K562 (cell line): Measurements from ENCODE around the gene PI4KA. TPM values are rescaled to one million over a fixed set of nuclear protein-coding genes. Genes with fewer than 3 reads are reported as not detected.

Experiments
- ATAC-seq: fragments of 200-7000 bp; cut with Tn5 transposase; 3 replicates; pipeline ENCODE4 v1.9.1; 2020; ENCODE audit warnings: moderate library complexity
- BruUV-seq: library from RNA; stranded (reverse); fragments of 400-500 nt; replicated peaks from 2 replicates; lab custom pipeline; 2021; lab: Mats Ljungman, UMichigan
- CTCF ChIA-PET: fragments of 300-600 bp; formaldehyde crosslinking; extraction: SDS; loops from one replicate; lab custom pipeline; 2021; ENCODE audit warnings: low intra/inter-chr PET ratio; lab: Yijun Ruan, JAX
- POLR2A ChIA-PET: fragments of 300-600, 350-650 bp; sonication (Branson Sonifier 250); formaldehyde crosslinking; extraction: SDS; loops from one replicate; lab custom pipeline; 2021; ENCODE audit warnings: antibody characterized with exemption, inconsistent platforms; lab: Yijun Ruan, JAX
- DNase-seq, 4 experiments: peaks; one replicate each; pipeline versions ENCODE4 v3.0.0 to v3.0.0-alpha.2; 2011 to 2018; ENCODE audit warnings: low spot score in 3 of 4, mixed read lengths in 3 of 4; ENCODE audit errors: extremely low read depth in 1 of 4
- FAIRE-seq: peaks from 2 replicates; lab custom pipeline; 2011; peaks lifted over from hg19 to GRCh38; lab: Jason Lieb, UNC
- H2AFZ ChIP-seq: 2 replicates; pipeline ENCODE4 v1.6.0; 2011; ENCODE audit warnings: low read depth, low read length, control low read depth, inconsistent platforms
- H3K27ac ChIP-seq: fragments of 200-600 bp; 3 replicates; pipeline ENCODE4 v1.8.0; 2011; ENCODE audit warnings: low read depth, mild to moderate bottlenecking, control low read depth, inconsistent platforms, low read length, moderate library complexity, mixed read lengths; ENCODE audit errors: extremely low read depth
- H3K27me3 ChIP-seq, 2 experiments: fragments of 300-600 bp in 1 of 2; 2 replicates in 1 of 2; 3 replicates in 1 of 2; pipeline versions ENCODE4 v1.6.0 to v1.8.0; 2011; ENCODE audit warnings: inconsistent platforms in 2 of 2, low read length in 2 of 2, mild to moderate bottlenecking in 1 of 2, mixed read lengths in 1 of 2, moderate library complexity in 1 of 2; ENCODE audit not compliant: control insufficient read depth in 2 of 2, insufficient read depth in 2 of 2
- H3K36me3 ChIP-seq: fragments of 300-600 bp; 3 replicates; pipeline ENCODE4 v1.8.0; 2011; ENCODE audit warnings: mild to moderate bottlenecking, low read length, inconsistent platforms; ENCODE audit not compliant: control insufficient read depth, insufficient read depth
- H3K4me1 ChIP-seq, 2 experiments: fragments of 200-600 bp in 1 of 2; replicated peaks in 1 of 2; 2 replicates in 1 of 2; 3 replicates in 1 of 2; pipeline versions ENCODE4 v1.5.1 to v1.8.0; 2011; ENCODE audit warnings: inconsistent platforms in 2 of 2, low read length in 2 of 2, mild to moderate bottlenecking in 1 of 2, mixed read lengths in 1 of 2, moderate library complexity in 1 of 2; ENCODE audit not compliant: control insufficient read depth in 2 of 2, insufficient read depth in 2 of 2
- H3K4me2 ChIP-seq: 2 replicates; pipeline ENCODE4 v1.6.1; 2011; ENCODE audit warnings: low read length, control low read depth, inconsistent platforms, mixed read lengths; ENCODE audit not compliant: insufficient read depth
- H3K4me3 ChIP-seq: fragments of 200-600 bp; sonication (generic), shearing (Covaris generic); 2 replicates; pipeline ENCODE4 v1.5.1; 2016; ENCODE audit warnings: control low read depth, inconsistent platforms
- H3K79me2 ChIP-seq: fragments of 200-600 bp; 3 replicates; pipeline ENCODE4 v1.8.0; 2011; ENCODE audit warnings: low read length, inconsistent platforms; ENCODE audit not compliant: control insufficient read depth, insufficient read depth
- H3K9ac ChIP-seq, 2 experiments: 2 replicates each; pipeline versions ENCODE4 v1.6.0 to v1.6.1; 2011; ENCODE audit warnings: low read depth in 2 of 2, low read length in 2 of 2, control low read depth in 1 of 2, inconsistent platforms in 1 of 2, mild to moderate bottlenecking in 1 of 2, mixed read lengths in 1 of 2; ENCODE audit not compliant: insufficient read depth in 1 of 2
- H3K9me1 ChIP-seq: one replicate; pipeline ENCODE4 v1.6.0; 2011; ENCODE audit warnings: inconsistent platforms, mild to moderate bottlenecking, low read length, moderate library complexity; ENCODE audit not compliant: control insufficient read depth, insufficient read depth
- H3K9me3 ChIP-seq: replicated peaks from 2 replicates; pipeline ENCODE4 v1.5.1; 2011; ENCODE audit warnings: low read depth, low read length, inconsistent platforms; ENCODE audit not compliant: control insufficient read depth, insufficient read depth
- H4K20me1 ChIP-seq: replicated peaks from 2 replicates; pipeline ENCODE4 v1.6.1; 2011; ENCODE audit warnings: low read length, inconsistent platforms, mixed read lengths; ENCODE audit not compliant: control insufficient read depth, insufficient read depth
- GATA2 ChIP-seq: sonication (generic); formaldehyde crosslinking; IDR thresholded peaks from 2 replicates; pipeline ENCODE4 v1.4.0; 2020; ENCODE audit warnings: mild to moderate bottlenecking, missing genetic modification reagents
- GTF2F1 ChIP-seq: IDR thresholded peaks from 2 replicates; pipeline ENCODE4 v1.6.1; 2011; ENCODE audit warnings: low read depth, low read length, improper control_type of control experiment
- HNRNPK ChIP-seq: fragments of 200-400 bp; formaldehyde crosslinking; IDR thresholded peaks from one replicate; pipeline ENCODE4 v1.6.1; 2018; ENCODE audit warnings: mild to moderate bottlenecking, low read depth, low read length; ENCODE audit not compliant: poor library complexity, severe bottlenecking
- HOMEZ ChIP-seq: fragments of 250-450 bp; sonication (Bioruptor Pico); IDR thresholded peaks from 2 replicates; pipeline ENCODE4 v1.4.0; 2020; ENCODE audit warnings: mild to moderate bottlenecking, moderate library complexity
- IRF1 ChIP-seq: sonication (generic); formaldehyde crosslinking; IDR thresholded peaks from 2 replicates; pipeline ENCODE4 v1.8.0; 2022; ENCODE audit warnings: missing genetic modification reagents, mild to moderate bottlenecking, borderline replicate concordance
- MCM5 ChIP-seq: fragments of 450-650 bp; IDR thresholded peaks from 2 replicates; pipeline ENCODE4 v1.6.1; 2016; ENCODE audit warnings: low read depth
- MIER1 ChIP-seq: fragments of 450-650 bp; IDR thresholded peaks from 2 replicates; pipeline ENCODE4 v1.6.1; 2016; ENCODE audit warnings: antibody characterized with exemption, mild to moderate bottlenecking, low read depth
- NCOA2 ChIP-seq, 2 experiments: fragments of 450-650 bp; IDR thresholded peaks; 2 replicates each; pipeline ENCODE4 v1.6.1; 2018; ENCODE audit warnings: mild to moderate bottlenecking in 2 of 2, moderate library complexity in 1 of 2; ENCODE audit not compliant: partially characterized antibody in 2 of 2
- NONO ChIP-seq, 2 experiments: fragments of 200-400 bp in 1 of 2; fragments of 450-650 bp in 1 of 2; formaldehyde crosslinking in 1 of 2; IDR thresholded peaks; 2 replicates each; pipeline ENCODE4 v1.6.1; 2017; ENCODE audit warnings: low read depth in 2 of 2, mild to moderate bottlenecking in 2 of 2, moderate library complexity in 2 of 2, low read length in 1 of 2
- NRF1 ChIP-seq, 2 experiments: fragments of 450-650 bp; IDR thresholded peaks in 1 of 2; conservative IDR thresholded peaks in 1 of 2; 2 replicates each; pipeline ENCODE4 v1.6.1; 2014; ENCODE audit warnings: mild to moderate bottlenecking in 2 of 2
- PCBP2 ChIP-seq: fragments of 200-400 bp; formaldehyde crosslinking; IDR thresholded peaks from 2 replicates; pipeline ENCODE4 v1.6.1; 2018; ENCODE audit warnings: low read length, low read depth, mild to moderate bottlenecking, moderate library complexity; ENCODE audit not compliant: poor library complexity, severe bottlenecking
- RBM25 ChIP-seq: fragments of 200-400 bp; formaldehyde crosslinking; IDR thresholded peaks from 2 replicates; pipeline ENCODE4 v1.6.1; 2018; ENCODE audit warnings: low read length, low read depth, moderate library complexity; ENCODE audit not compliant: severe bottlenecking
- RHOXF2B ChIP-seq: fragments of 250-450 bp; sonication (Bioruptor Pico); conservative IDR thresholded peaks from 2 replicates; pipeline ENCODE4 v1.5.1; 2021
- SETDB1 ChIP-seq: IDR thresholded peaks from one replicate; pipeline ENCODE4 v1.6.1; 2012; ENCODE audit warnings: low read length, control low read depth, inconsistent platforms
- SMARCB1 ChIP-seq: IDR thresholded peaks from 2 replicates; pipeline ENCODE4 v1.6.1; 2011; ENCODE audit warnings: improper control_type of control experiment, low read depth; ENCODE audit not compliant: insufficient read length
- STAT5B ChIP-seq: fragments of 250-450 bp; sonication (Bioruptor Pico); IDR thresholded peaks from 2 replicates; pipeline ENCODE4 v1.8.0; 2021; ENCODE audit warnings: mild to moderate bottlenecking, inconsistent platforms
- TARDBP ChIP-seq: fragments of 450-650 bp; IDR thresholded peaks from 2 replicates; pipeline ENCODE4 v1.6.1; 2016
- ZC3H11A ChIP-seq: IDR thresholded peaks from 2 replicates; pipeline ENCODE4 v1.6.1; 2012; ENCODE audit warnings: low read depth, low read length, improper control_type of control experiment
- ZNF217 ChIP-seq: sonication (generic); formaldehyde crosslinking; IDR thresholded peaks from 2 replicates; pipeline ENCODE4 v1.8.0; 2022; ENCODE audit warnings: mild to moderate bottlenecking, missing genetic modification reagents
- ZNF311 ChIP-seq: fragments of 250-450 bp; sonication (Bioruptor Pico); IDR thresholded peaks from 2 replicates; pipeline ENCODE4 v1.4.0; 2020; ENCODE audit warnings: mild to moderate bottlenecking, moderate library complexity
- WGBS: fragments of 100-300 bp; shearing (Covaris generic); methylation state at CpG from one replicate; pipeline ENCODE4 v1.1.6; 2016; ENCODE audit warnings: low coverage, mixed read lengths; ENCODE audit not compliant: insufficient coverage; ENCODE audit errors: missing lambda C conversion rate; 5-methylcytosine and 5-hydroxymethylcytosine counted together
- in situ Hi-C: fragments of 300-500 bp; cut with MboI; formaldehyde crosslinking; loops from 4 replicates; pipeline ENCODE4 v1.15.0; 2018; ENCODE audit warnings: inconsistent platforms, mixed read lengths
- intact Hi-C: fragments of 100-400 bp; cut with micrococcal nuclease; formaldehyde crosslinking; loops from 2 replicates; pipeline ENCODE4 v1.14.2; 2022
- polyA plus RNA-seq, 8 experiments: library from polyadenylated mRNA; depleted of rRNA in 4 of 8; stranded (reverse) in 5 of 8; unstranded in 3 of 8; fragments of >200 nt; fragmentation: Nextera tagmentation in 2 of 8; fragmentation: Illumina TruSeq in 1 of 8; extraction: Ambion mirVana in 2 of 8; extraction: Trizol in 1 of 8; gene quantifications; 2 replicates each; pipeline versions ENCODE4 v1.2.1 to v1.2.3, GENCODE V29; 2011 to 2014; ENCODE audit warnings: inconsistent platforms in 1 of 8, missing spikeins in 1 of 8
- total RNA-seq, 7 experiments: library from RNA; depleted of rRNA in 6 of 7; stranded (reverse); fragments of >200 nt in 6 of 7; fragmentation: Illumina TruSeq in 2 of 7; extraction: Trizol in 2 of 7; gene quantifications; 2 replicates each; pipeline versions ENCODE4 v1.2.1 to v1.2.3, GENCODE V29; 2011 to 2021; ENCODE audit warnings: low replicate concordance in 1 of 7

The PI4KA gene
- total and polyA plus RNA-seq, 9 of the 15 experiments (the other 6 are each of a cell fraction or from before 2014, with no cell fraction given), result 7.3 to 187 (median 84.7) TPM

GRCh38 chr22:20903093-20903492 lies 44.5 kb upstream of the PI4KA start:
- Histone ChIP-seq H3K4me3 (no peak overlapping the region), H4K20me1 (no peaks in the 10 kb centered on the region), H2AFZ (no peak overlapping the region), H3K4me2 (no peak overlapping the region), H3K36me3 (no peaks in the 10 kb centered on the region)
- in situ Hi-C loops, result no loop called here
- no peak for FAIRE-seq
- CTCF ChIA-PET, result no interaction called here
- TF ChIP-seq GATA2 (CRISPR knock-in tag) (peak; percentile 47; the same call in 1 of the 2 replicates), IRF1 (CRISPR knock-in tag) (no peak), NCOA2 (IDR thresholded peaks at IDR 0.05; ENCODE audit: partially characterized antibody in 2 of 2) (no peak), MCM5 (no peak), PCBP2 (peak; percentile 10), SMARCB1 (peak; percentile 27), STAT5B (no peak), TARDBP (no peak), GTF2F1 (no peak), HOMEZ (CRISPR knock-in tag) (no peak), HNRNPK (peak; percentile 70), RHOXF2B (CRISPR knock-in tag) (no peak), SETDB1 (peak; percentile 57), NONO (IDR thresholded peaks at IDR 0.05; ENCODE audit: low read depth in 2 of 2, low read length in 1 of 2) (no peak), NRF1 (conservative IDR thresholded peaks at IDR 0.05 in 1 of 2, IDR thresholded peaks at IDR 0.05 in 1 of 2) (no peak), RBM25 (no peak), ZNF311 (CRISPR knock-in tag) (no peak), ZC3H11A (no peak), MIER1 (no peak), ZNF217 (CRISPR knock-in tag) (no peak)
- TF ChIP-seq, all 486 proteins: peak for 5
- no peaks in the 10 kb centered on the region for H3K9me3 ChIP-seq
- WGBS, result 72% methylated on average over 2 of the region's 2 CpGs
- ATAC-seq, result no peak
- no peak for DNase-seq
- peaks cover 15 to 27% of the 10 kb centered on the region in 2 experiments for H3K27me3 ChIP-seq
- H3K4me1 ChIP-seq, result no peaks in the 10 kb centered on the region
- H3K9ac ChIP-seq, result no peak overlapping the region
- no TSS peak for BruUV-seq
- H3K9me1 ChIP-seq, result no peaks in the 10 kb centered on the region
- intact Hi-C loops, result loop anchor here (1.0 kb wide), 1 partner anchor 12 kb away; no protein-coding TSS in a partner anchor
- H3K79me2 ChIP-seq, result no peaks in the 10 kb centered on the region
- H3K27ac ChIP-seq, result no peak overlapping the region
- POLR2A ChIA-PET, result interaction anchor here (0.6 to 54.6 kb wide), 12 partner anchors 8 to 118 kb away, joined by 3 to 1556 read pairs (median 5); partner anchors contain the start of genes AIFM3, CRKL and LZTR1
